COLO668 (cell line): Measurements from ENCODE around the gene SLC43A3.
"Not testable (repeated sequence)": the region's sequence is repeated elsewhere in the genome, so short reads cannot be mapped to it uniquely, and the experiment has no call there.

Experiments
- DNase-seq: peaks from one replicate; lab custom pipeline; 2025; ENCODE audit not compliant: unreplicated experiment; lab: John Stamatoyannopoulos, UW

SLC43A3 gene

DNA sequence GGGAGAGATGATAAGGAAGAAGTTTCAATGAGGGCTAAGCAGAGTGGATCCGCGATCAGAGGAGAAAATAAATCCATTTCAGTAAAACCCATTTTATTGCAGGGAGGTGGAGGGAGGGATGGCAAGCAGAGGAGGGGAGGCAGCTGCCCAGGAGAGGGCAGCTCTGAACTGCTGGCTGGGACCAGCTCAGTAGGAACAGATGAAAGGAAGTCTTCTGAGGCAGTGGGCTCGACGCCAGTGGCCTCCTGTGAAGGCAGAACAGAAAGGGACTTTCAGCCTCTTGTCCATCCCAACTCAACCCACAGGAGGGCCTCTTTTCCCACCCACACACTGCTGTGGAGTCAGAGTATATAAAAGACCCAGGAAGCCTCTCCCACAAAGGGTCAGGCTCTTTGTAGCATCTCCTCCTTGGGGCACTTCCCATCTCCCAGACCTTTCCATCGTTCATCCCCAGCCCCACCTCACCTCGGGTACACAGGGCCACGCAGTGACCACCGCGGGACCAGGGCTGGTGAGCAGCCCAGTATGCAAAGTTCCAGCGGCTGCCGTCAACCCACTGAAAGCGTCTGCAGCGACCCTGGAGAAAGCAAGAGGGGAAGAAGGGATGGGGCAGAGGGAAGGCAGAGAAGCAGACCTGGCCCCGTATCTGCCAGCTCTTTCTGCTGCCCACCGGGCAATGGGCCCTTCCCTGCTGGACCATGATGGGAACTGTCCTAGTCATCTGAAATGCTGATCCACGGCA lies 39.5 kb downstream of the SLC43A3 start:
- DNase-seq: no peak

DNA sequence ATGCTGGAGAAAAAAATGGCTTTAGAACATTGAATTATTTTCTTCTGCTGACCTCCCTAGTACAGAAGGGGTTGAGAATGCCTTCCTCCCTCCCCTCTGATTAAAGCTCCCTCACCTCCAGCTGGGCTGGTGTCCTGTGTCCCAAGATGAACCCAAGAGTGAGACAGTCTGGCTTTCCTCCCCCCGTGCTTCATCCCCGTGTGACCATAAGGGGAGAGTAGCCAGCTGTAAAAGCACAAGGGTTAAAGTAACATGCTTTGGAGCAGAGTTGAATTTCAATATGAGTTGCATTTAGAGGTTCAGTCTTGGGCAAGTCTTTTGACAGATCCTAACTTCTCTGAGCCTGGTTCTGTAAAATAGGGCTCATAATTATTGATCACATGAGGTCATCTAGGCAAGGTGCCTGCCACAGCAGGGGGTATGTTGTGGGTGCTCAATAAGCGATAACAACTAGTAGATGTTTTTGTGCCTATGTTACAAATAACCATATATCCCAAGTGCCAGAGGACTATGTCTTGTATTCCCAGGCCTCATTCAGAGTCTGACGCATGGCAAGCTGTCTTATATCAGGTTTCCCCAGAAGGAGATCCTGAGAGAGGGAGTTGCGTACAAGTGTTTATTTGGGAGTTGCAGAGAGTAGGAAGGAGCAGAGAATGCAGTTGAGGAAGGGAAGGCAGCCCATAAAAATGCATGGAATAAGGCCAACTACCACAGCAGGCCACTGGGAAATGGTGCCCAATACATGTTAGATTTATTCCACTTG lies 40.6 kb downstream of the SLC43A3 start:
- DNase-seq: no peak

DNA sequence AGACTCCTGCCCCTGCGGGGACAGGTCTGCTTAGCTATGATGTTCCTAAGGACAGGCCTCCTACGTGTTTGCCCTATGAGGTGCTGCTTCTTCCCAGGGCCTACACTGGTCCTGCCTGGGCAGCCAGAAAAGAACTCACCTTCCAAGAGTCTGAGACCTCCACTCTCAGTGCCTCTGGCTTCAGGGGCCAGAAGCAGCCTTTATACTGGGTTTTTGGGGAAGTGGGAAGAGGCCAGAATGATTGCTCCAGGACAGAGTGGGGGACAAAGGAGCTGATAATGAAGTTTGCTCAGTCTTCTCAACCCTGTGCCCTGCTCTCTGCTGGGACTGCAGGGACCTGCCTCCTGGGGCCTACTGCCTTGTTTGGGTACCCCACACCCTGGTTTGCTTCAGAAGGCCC lies 45.9 kb downstream of the SLC43A3 start, which contains the start of gene PRG3:
TSS of gene PRG3 (minus strand) at position 176 of the 400 bp plus-strand sequence. CDS start 442 bp downstream, outside the sequence.
- no peak for DNase-seq

DNA sequence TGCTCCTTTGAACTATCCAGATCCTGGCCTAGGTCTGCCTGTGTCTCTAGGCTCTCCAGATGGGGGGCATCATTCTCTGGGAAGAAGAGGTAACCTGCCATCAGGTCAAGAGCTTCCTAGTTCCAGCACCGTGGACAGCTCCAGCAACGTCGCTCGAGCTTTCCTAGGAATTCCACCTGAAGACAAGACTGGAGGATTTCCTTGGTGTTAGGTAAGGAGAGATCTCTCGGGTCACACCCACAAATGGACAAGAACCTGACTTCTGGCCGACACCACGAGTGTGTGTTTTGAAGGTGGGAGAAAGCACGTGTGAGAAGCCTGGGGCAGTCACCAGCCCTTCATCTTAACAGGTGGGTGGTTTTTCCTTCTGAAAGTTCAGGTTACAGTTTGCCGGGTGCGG lies 47.2 kb downstream of the SLC43A3 start:
- no peak for DNase-seq

DNA sequence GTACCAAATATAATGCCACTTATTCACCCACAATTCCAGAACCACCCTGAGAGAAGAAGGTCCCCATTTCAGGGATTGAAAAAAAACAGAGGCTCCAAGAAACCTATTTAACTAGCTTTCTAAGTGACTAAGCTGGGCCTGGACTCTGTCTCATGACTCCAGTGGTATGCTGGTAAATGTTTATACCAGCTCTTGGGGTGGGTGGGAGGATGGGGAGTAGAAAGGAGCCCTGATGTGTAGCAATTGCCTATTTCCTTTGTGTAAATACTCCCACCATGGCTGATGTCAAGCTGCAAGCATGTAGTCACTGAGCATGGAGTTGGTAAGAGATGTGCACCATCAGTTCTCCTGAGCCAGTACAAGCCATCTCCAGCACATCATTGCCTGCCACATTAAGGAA lies 48.7 kb downstream of the SLC43A3 start:
- DNase-seq: no peak

DNA sequence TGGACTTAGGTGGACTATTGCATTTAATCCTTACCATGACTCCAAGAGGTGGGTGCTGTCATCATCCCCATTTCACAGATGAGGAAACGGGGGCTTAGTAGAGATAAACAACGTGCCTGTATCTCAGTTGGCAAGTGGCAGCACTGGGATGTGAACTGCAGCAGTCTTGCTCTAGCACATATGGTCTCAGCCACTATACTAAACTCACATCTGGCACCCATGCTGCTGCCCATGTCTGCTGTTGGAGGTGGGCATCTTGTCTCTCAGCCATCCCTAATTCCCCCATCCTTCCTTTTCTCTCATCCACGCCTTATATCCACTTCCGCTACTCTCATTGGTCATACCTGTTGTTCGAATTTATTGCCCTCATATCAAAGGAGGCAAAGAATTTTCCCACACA lies 49.8 kb downstream of the SLC43A3 start:
- DNase-seq: no peak

DNA sequence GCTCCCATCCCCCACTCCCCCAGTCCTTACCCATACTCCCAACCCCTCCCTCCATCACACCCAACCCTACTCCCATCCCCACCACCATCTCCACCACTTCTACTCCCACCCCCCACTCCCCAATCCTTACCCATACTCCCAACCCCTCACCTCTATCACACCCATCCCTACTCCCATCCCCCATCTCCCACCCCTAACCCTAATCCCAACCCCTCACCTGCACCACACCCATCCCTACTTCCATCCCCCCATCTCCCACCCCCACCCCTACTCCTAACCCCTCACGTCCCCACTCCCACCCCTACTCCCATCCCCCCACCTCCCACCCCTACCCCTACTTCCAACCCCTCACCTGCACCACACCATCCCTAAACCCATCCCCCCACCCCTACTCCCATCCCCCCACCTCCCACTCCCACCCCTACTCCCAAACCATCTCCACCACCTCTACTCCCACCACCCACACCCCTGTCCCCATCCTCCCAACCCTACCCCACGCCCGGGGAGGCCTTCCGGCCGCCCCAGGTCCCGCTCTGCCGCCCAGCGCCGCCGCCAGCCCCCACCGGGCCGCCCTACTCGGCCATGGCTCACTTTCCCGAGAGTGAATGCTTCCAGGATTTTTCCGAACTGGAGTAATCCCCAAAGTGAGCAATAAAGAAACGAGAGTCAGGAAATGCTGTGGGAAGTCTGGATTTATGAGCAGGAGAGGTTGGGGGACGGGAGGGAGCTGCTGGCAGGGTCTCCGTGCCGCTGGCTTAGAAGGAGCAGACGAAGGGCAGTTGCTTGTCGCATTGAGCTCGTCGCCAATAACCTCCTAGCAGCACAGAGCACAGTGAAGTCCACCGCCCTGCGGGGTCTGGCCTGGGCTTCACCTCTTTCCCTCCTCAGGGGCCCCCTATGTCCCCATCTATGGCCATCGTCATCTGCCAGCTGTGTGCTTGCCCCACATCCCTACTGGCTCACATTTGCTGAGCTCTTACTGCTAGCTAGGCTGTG lies 50.5 kb downstream of the SLC43A3 start:
- DNase-seq: no peak

DNA sequence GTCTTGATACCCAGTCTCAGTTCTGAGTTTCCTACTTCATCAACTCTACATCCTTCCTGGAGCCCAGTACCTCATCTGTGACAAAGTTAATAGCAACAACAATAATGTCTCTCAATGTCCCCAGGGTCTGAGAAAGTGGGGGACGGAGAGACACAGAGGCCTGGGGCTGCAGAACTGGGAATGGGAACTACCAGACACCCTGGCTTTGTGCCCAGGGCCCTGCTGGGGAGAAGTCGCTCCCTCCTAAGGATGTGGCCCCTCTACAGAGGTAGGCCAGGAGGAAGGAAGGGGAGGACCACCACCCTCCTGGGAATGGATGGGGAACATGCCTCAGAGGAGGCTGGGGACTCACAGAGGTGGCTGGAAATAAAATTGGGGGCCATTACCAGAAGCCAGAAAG lies 51.4 kb downstream of the SLC43A3 start:
- DNase-seq: no peak

DNA sequence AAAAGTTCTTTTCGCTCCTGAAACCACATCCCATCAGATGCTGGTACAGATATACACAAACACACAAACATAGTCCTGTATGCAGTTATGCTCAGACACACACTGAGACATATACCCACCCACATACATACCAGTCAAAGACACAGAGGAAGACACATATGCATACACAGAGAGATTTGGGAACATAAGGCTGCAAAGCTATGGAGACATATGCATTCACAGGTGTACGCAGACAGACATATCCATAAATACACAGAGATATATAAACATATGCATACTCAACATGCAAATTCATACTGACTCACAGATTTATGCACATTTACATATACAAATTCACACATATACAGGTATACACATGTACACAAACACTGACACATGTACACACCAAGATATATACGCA lies 52.0 kb downstream of the SLC43A3 start:
- DNase-seq: no peak

DNA sequence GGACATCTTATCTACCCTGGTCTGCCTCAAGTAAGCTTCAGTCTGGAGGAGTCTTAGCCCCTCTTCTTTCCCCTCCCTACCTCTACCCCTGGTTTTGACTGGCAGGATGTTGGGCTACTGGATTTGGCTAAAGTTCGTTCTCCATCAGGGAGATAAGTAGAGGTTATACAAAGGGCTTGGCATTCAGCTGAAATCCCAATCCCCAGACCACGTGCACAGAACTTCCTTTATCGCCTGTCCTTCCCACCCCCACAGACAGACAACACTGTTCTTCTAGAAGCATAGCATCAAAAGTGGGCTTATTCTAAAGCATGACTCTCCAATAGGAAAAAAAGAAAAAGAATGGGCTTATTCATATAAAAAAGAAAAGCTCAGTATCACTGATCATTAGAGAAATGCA lies 53.8 kb downstream of the SLC43A3 start:
- no peak for DNase-seq

DNA sequence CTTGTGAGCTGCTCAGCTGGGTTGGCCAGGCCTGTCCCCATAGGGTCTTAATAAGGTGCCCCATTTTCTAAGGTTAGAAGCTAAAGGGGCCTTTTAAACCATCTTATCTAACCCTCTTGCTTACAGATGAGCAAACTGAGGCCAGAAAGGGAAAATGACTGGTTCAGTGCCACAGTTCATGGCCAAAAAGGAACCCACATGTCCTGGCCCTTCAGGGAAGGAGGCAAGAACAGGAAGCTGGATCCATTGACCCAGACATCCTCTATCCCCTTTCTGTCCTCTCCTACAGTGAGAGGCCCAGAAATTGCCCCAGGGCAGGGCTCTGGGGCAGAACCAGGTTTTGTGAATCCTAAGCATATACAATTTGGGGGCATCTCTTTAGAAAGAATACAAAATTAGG lies 56.0 kb downstream of the SLC43A3 start:
- DNase-seq: no peak

DNA sequence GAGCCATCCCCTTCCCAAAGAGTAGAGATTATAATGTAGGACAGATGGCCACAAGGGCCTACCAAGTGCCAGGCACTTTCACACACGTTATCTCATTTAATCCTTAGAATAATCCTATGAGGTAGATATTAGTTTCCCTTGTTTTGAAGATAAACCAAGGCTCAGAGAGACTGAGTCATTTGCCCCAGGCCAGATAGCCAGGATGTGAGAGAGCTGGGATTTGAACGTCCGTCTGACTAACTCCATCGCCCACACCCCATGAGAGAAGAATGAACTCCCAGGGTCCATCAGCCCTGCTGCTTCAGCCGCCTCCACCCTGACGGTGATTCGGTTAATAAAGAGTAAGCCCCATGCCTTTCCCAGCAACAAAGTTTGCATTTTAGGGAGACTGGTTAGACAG lies 56.7 kb downstream of the SLC43A3 start:
- no peak for DNase-seq

DNA sequence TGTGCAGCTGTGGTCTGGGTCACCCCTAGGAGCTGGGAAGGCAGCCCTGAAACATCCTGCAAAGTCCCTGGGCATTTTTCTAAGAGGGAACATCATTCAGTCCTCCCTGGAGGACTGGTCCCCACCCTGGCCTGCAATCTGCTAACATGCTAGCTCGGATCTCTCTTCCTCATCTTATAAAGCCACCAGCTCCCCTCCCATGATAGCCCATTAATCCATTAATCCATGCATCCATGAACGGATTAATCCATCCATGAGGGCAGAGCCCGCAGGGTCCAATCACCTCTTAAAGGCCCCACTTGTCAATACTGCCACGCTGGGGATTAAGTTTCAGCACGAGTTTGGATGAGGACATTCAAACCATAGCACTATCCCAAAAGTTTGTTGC lies 58.1 kb downstream of the SLC43A3 start:
- no peak for DNase-seq

DNA sequence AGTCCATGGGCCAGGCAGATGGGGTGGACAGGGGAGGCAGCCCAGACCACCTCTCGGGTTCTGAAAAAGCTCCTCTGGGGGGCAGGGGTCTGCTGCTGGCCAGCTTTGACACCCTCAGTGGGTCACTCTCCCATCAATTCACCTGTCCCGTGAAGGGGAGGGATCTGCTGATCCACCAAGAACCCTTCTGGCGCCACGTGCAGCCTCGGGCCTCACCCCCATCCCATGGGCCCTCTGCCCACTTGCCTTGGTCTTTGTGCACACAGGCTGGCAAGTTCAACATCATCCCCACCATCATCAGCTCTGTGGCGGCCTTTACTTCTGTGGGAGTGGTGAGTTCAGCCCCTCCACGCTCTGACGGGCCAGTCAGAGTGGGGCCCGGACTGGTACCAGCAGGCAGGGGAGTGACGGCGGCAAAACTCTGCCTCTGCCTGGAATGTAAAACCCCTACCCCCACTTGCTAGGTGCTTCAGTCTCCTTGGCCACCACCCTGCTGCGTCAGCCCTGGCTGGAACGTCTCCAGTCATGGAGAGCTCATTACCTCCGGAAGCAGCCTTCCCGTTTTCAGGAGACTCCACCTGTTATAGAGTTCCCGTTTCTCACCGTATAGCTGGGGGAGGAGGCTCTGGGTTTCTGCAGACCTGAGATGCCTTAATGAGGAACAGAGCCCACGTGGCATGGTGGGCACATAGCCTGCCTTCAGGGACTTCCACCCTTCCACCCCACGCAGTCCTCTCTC lies 58.6 kb downstream of the SLC43A3 start:
- DNase-seq: no peak

DNA sequence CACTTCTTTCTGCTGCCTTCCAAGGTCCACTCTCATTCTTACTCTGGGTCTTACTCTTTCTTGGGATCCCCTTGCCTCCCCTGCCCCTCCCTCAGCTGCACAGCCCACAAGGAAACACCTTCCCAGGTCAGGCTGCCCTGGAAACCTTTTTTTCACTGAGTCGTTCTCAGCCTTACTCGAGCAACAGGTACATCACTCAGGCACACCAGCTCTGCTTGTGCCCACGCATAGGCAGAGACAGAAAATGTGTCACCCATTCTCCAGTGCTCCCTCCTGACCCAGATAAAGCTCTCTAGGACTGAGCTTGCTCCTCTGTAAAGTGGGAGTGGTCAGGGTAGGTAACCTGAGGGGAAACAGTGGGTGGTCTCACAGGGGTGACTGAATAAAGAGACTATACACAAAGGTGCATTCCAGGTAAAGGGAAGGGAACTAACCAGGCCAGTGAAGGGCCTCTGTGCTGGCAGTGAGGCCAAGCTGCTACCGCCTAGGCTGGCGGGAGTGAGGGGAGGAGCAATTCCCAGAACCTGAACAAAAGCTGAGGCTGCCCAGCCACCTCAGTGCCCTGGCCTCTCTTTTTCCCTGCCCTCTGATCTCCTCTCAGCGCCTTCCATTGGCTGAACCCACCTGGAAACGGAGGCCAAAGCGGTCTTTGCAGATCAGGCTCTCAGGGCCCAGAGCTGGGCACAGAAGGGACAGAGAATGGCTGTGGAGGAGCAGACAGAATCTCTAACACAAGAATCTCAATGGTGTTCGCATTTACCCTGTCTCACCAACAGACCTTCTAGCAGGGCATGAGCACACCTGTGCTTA lies 61.9 kb downstream of the SLC43A3 start:
- no peak for DNase-seq

DNA sequence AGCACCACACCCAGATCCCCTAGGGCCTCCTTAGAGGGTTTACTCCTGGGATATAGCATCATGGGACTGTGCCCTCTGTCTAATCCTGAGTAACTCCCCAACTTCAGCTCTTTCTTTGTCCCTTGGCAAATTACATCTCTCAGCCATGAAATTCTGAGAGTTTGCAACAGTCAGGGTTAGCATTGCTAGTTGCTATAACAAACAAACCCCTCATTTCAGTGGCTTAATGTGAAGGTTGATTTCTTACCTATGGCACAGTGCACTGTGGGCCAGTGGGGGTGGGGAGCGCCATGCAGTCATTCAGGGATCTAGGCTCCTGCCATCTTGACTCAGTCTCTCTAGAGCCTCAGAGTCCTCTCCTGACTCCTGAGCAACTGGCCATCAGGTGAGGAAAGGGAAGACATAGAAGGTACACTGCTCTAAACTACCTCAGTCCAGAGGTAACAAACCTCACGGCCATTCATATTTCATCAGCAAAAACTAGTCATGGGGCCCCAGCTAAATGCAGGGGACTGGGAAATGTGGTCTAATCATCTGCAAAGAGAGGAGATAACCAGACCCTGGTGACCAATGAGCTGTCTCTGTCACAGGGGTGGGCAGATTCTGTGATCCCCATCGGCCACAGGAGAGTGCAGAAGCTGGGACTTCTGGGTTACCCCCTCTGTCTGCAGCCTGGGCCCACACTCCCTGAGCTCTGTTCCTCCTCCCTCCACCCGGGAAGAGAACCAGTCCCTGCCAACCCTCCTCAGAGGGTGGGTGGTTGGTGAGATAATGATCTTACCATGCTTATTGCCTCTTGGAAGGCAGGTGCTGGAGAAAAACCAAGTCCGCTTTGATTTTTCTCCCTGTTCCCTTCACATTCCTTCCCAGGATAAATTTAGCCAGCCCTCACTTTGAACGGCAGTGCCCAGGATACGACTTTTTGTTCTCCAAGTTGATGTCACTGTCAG lies 63.5 kb downstream of the SLC43A3 start:
- DNase-seq: no peak

DNA sequence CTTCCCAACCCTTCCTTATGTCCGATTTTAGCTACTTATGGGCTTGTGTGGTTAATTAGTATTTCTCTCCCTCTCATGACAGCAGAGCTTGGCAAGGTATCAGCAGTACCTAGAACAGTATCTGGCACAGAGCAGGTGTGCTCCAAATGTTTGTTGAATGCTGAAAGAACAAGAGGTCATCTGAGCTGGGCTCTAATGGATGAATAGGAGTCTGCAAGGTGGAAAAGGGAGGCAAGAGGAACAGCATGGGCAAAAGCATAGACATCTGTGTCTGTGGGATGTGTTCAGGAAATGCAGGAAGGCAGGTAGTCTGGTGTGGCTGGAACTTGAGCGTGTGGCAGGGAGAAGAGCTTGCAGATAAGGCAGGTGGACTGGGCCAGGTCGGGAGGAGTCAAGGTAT lies 65.0 kb downstream of the SLC43A3 start:
- DNase-seq: no peak

DNA sequence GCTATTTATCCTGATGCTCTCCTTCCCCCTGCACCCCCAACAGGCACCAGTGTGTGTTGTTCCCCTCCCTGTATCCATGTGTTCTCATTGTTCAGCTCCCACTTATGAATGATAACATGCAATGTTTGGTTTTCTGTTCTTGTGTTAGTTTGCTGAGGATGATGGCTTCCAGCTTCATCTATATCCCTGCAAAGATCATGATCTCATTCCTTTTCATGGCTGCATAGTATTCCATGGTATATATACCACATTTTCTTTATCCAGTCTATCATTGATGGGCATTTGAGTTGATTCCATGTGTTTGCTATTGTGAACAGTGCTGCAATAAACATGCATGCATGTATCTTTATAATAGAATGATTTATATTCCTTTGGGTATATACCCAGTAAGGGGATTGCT lies 65.5 kb downstream of the SLC43A3 start:
- DNase-seq: not testable (repeated sequence)

DNA sequence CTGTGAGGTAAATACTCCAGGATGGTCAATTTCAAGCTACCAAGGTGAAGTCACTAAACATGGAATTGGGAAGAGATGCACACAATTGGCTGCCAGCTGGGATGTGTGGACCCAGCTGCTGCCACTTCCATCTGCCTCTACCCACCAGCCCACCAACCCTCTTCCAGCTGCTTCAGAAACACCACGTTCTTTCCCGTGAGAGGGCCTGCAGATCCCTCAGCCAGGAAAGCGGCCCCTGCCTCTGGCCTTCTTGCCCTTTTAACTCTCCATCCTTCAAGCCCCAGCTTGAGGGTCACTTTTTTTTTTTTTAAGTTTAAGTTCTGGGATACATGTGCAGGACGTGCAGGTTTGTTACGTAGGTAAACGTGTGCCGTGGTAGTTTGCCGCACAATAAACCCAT lies 65.9 kb downstream of the SLC43A3 start:
- DNase-seq: no peak
